ENCODE results near the gene RIPK3.
A peak's percentile ranks its signal among the peaks of the same experiment; 100 is the strongest.
"Not testable (repeated sequence)": the region's sequence is repeated elsewhere in the genome, so short reads cannot be mapped to it uniquely, and the experiment has no call there.

RIPK3 gene

GRCh38 chr14:24343795-24344660 is 4.2 kb upstream of the RIPK3 start:
- DNase-seq (ENCODE audit: low spot score), result no peak

GRCh38 chr14:24342889-24343288 is 3.1 kb upstream of the RIPK3 start:
- no peak for DNase-seq (ENCODE audit: low spot score)

- DNase-seq (ENCODE audit: low spot score), result no peak
Measured at GRCh38 chr14:24340606-24341005, 815 bp upstream of the RIPK3 start.

GRCh38 chr14:24338843-24339242 is 948 bp downstream of the RIPK3 start:
- DNase-seq (ENCODE audit: low spot score), result no peak

- DNase-seq (ENCODE audit: low spot score), result no peak
Measured at GRCh38 chr14:24337824-24338175, 2.0 kb downstream of the RIPK3 start.

- DNase-seq (ENCODE audit: low spot score), result peak; percentile 44
Measured at GRCh38 chr14:24337144-24337823, 2.5 kb downstream of the RIPK3 start.

- no peak for DNase-seq (ENCODE audit: low spot score)
Measured at GRCh38 chr14:24335461-24336171, 4.2 kb downstream of the RIPK3 start.

- peak; percentile 59 for DNase-seq (ENCODE audit: low spot score)
Measured at GRCh38 chr14:24334431-24335291, 5.1 kb downstream of the RIPK3 start, which contains the start of gene ADCY4. Gene ADCY4 (minus strand): TSS chr14:24335071. CDS start chr14:24334652, 419 bp downstream.

GRCh38 chr14:24332268-24332993 is 7.4 kb downstream of the RIPK3 start:
- no peak for DNase-seq (ENCODE audit: low spot score)

GRCh38 chr14:24331731-24332267 is 8.0 kb downstream of the RIPK3 start:
- DNase-seq (ENCODE audit: low spot score), result no peak

- no peak for DNase-seq (ENCODE audit: low spot score)
Measured at GRCh38 chr14:24330973-24331674, 8.7 kb downstream of the RIPK3 start.

- DNase-seq (ENCODE audit: low spot score), result no peak
Measured at GRCh38 chr14:24329736-24330135, 10.1 kb downstream of the RIPK3 start.

GRCh38 chr14:24329073-24329663 is 10.6 kb downstream of the RIPK3 start:
- no peak for DNase-seq (ENCODE audit: low spot score)

- DNase-seq (ENCODE audit: low spot score), result not testable (repeated sequence)
Measured at GRCh38 chr14:24327914-24328313, 11.9 kb downstream of the RIPK3 start.

GRCh38 chr14:24327303-24327702 is 12.5 kb downstream of the RIPK3 start:
- no peak for DNase-seq (ENCODE audit: low spot score)

- DNase-seq (ENCODE audit: low spot score), result no peak
Measured at GRCh38 chr14:24325963-24326362, 13.8 kb downstream of the RIPK3 start.

- DNase-seq (ENCODE audit: low spot score), result no peak
Measured at GRCh38 chr14:24325041-24325530, 14.7 kb downstream of the RIPK3 start.

GRCh38 chr14:24324024-24324423 is 15.8 kb downstream of the RIPK3 start:
- DNase-seq (ENCODE audit: low spot score), result no peak

- DNase-seq (ENCODE audit: low spot score), result no peak
Measured at GRCh38 chr14:24323341-24323740, 16.4 kb downstream of the RIPK3 start.

- DNase-seq (ENCODE audit: low spot score), result no peak
Measured at GRCh38 chr14:24322672-24323071, 17.1 kb downstream of the RIPK3 start.
